ENCODE data around the gene ARHGAP15. TPM values are rescaled to one million over a fixed set of nuclear protein-coding genes. Genes with fewer than 3 reads are reported as not detected.

The ARHGAP15 gene
- total RNA-seq, 1 donor from 2014 or later: 7.0 TPM

DNA sequence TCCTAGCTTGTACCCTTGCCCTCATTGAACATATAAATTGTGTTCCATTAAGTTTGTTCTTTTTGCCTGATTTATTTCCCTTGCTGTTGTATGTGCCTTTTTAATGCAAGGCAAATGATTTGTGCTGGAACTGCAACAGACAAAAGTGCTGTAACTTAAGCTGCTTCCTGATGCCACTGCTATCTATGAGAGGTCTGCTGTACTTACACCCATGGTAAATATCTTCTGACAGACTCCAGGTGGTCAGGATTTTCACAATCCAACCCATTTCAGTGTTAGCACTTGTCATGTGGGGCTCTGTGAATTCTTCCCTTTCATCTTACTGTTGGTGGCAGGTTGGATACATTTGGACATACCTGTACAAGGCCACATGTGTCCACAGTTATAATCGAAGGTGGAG lies 63.5 kb downstream of the ARHGAP15 start:
- TF ChIP-seq, protein P1, sequence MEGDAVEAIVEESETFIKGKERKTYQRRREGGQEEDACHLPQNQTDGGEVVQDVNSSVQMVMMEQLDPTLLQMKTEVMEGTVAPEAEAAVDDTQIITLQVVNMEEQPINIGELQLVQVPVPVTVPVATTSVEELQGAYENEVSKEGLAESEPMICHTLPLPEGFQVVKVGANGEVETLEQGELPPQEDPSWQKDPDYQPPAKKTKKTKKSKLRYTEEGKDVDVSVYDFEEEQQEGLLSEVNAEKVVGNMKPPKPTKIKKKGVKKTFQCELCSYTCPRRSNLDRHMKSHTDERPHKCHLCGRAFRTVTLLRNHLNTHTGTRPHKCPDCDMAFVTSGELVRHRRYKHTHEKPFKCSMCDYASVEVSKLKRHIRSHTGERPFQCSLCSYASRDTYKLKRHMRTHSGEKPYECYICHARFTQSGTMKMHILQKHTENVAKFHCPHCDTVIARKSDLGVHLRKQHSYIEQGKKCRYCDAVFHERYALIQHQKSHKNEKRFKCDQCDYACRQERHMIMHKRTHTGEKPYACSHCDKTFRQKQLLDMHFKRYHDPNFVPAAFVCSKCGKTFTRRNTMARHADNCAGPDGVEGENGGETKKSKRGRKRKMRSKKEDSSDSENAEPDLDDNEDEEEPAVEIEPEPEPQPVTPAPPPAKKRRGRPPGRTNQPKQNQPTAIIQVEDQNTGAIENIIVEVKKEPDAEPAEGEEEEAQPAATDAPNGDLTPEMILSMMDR (IDR thresholded peaks at IDR 0.05; ENCODE audit: borderline replicate concordance): no peak
- Histone ChIP-seq H3K36me3 (no peaks in the 10 kb centered on the region), H3K27ac (replicated peaks) (no peak overlapping the region), H3K4me1 (no peaks in the 10 kb centered on the region), H3K27me3 (ENCODE audit: low read depth) (no peaks in the 10 kb centered on the region), H3K4me3 (no peak overlapping the region), H3K9me3 (replicated peaks) (no peaks in the 10 kb centered on the region)
- DNase-seq: no peak
- intact Hi-C loops (cut with micrococcal nuclease): no loop called here

GRCh38 chr2:143193121-143193520 lies 63.9 kb downstream of the ARHGAP15 start:
- no peak for DNase-seq
- no peak overlapping the region for H3K4me3 ChIP-seq
- no peaks in the 10 kb centered on the region for H3K27me3 ChIP-seq (ENCODE audit: low read depth)
- TF ChIP-seq, protein P1 (IDR thresholded peaks at IDR 0.05; ENCODE audit: borderline replicate concordance): no peak
- H3K9me3 ChIP-seq (replicated peaks): no peaks in the 10 kb centered on the region
- H3K27ac ChIP-seq (replicated peaks): no peak overlapping the region
- no peaks in the 10 kb centered on the region for H3K4me1 ChIP-seq
- intact Hi-C loops (cut with micrococcal nuclease): no loop called here
- H3K36me3 ChIP-seq: no peaks in the 10 kb centered on the region

DNA sequence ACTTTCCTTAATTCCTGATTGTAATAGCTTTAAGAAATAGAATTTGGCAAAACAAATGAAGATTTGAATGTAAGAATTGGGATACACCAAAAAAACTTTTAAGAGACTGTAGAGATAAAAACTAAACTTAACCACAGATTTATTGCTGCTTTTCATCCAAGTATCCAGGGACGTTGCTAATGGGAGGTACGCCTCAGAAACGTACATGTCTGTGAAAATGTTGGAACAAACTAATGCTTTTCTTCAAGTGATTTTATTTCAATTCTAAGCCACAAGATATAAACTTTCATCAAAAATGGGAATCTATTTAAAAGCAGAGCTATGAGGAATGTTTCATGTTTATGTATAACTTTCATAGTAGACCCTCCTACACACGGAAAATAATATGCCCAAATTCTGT lies 66.3 kb downstream of the ARHGAP15 start:
- Histone ChIP-seq H3K4me1 (no peaks in the 10 kb centered on the region), H3K36me3 (no peaks in the 10 kb centered on the region), H3K27me3 (ENCODE audit: low read depth) (no peaks in the 10 kb centered on the region), H3K4me3 (no peak overlapping the region), H3K9me3 (replicated peaks) (no peaks in the 10 kb centered on the region), H3K27ac (replicated peaks) (no peak overlapping the region)
- TF ChIP-seq, protein P1 (IDR thresholded peaks at IDR 0.05; ENCODE audit: borderline replicate concordance): no peak
- DNase-seq: no peak
- intact Hi-C loops (cut with micrococcal nuclease): no loop called here

DNA sequence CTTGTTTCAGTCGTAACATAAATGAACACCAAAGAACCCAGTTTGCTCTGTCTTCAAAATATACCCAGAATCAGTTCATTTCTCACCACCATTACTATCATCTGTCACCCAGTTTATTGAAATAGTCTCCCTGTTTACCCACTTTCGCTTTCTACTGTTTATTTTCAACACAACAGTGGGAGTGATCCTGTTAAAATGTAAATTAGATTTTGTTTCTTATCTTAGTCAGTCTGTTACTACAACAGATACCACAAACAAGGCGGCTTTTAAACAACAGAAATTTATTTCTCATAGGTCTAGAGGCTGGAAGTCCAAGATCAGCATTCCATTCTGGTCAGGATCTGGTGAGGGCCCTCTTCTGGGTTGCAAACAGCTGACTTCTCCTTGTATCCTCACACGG lies 74.8 kb downstream of the ARHGAP15 start:
- H3K36me3 ChIP-seq: no peaks in the 10 kb centered on the region
- no peak overlapping the region for H3K4me3 ChIP-seq
- H3K4me1 ChIP-seq: no peaks in the 10 kb centered on the region
- no peak for DNase-seq
- H3K27ac ChIP-seq (replicated peaks): no peak overlapping the region
- intact Hi-C loops (cut with micrococcal nuclease): no loop called here
- TF ChIP-seq, protein P1 (IDR thresholded peaks at IDR 0.05; ENCODE audit: borderline replicate concordance): no peak
- peaks cover 8% of the 10 kb centered on the region for H3K9me3 ChIP-seq (replicated peaks)
- H3K27me3 ChIP-seq (ENCODE audit: low read depth): no peaks in the 10 kb centered on the region

DNA sequence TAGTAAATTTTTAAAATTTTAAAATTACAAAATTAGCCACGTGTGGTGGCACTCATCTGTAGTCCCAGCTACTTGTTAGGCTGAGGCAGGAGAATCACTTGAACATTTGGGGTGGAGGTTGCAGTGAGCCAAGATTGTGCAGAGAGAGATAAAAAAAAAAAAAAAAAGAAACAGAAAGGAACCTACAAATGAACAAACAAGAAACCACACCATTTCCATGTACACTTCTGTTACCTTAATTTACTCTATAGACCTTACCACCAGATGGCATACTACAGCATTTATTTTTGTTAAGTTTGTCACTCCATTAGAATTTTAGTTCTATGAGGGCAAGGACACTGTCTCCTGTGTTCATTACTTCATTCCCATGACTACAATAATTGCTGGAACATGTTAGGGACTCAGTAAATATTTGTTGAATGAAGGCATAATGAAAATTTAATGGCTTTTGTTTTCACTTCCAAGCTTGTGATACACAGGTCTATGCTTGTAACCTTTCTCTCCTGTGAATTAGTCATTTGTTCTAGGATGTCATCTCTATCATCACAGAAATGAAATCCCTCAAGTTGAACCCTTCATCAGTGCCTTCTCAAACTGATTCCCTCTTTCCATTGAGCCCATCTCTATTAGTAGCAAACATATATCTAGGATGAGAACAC lies 76.0 kb downstream of the ARHGAP15 start:
- no peaks in the 10 kb centered on the region for H3K4me1 ChIP-seq
- TF ChIP-seq, protein P1 (IDR thresholded peaks at IDR 0.05; ENCODE audit: borderline replicate concordance): peak; percentile 43
- no peaks in the 10 kb centered on the region for H3K27me3 ChIP-seq (ENCODE audit: low read depth)
- H3K36me3 ChIP-seq: no peaks in the 10 kb centered on the region
- intact Hi-C loops (cut with micrococcal nuclease): no loop called here
- H3K9me3 ChIP-seq (replicated peaks): peaks cover 8% of the 10 kb centered on the region
- no peak for DNase-seq
- no peak overlapping the region for H3K4me3 ChIP-seq
- no peak overlapping the region for H3K27ac ChIP-seq (replicated peaks)
